OCI-LY7 (cell line): ENCODE data around the gene RIF1. TPM values are rescaled to one million over a fixed set of nuclear protein-coding genes. Genes with fewer than 3 reads are reported as not detected.

Experiments
- BruUV-seq: library from RNA; stranded (reverse); fragments of 400-500 nt; replicated peaks from 2 replicates; lab custom pipeline; 2021; lab: Mats Ljungman, UMichigan
- CTCF ChIA-PET: fragments of 300-600 bp; sonication (Branson Sonifier 250); formaldehyde crosslinking; loops from one replicate; lab custom pipeline; 2022; ENCODE audit warnings: antibody characterized with exemption; ENCODE audit not compliant: unreplicated experiment; lab: Charles Lee
- POLR2A ChIA-PET: fragments of 300-600 bp; sonication (Branson Sonifier 250); formaldehyde crosslinking; loops from one replicate; lab custom pipeline; 2022; ENCODE audit warnings: antibody characterized with exemption; lab: Charles Lee
- DNase-seq: peaks from one replicate; pipeline ENCODE4 v3.0.0-alpha.2; 2015; ENCODE audit warnings: low spot score
- H2AFZ ChIP-seq: fragments of 200-600 bp; sonication (generic), shearing (Covaris generic); 2 replicates; pipeline ENCODE4 v1.6.1; 2014; ENCODE audit warnings: mild to moderate bottlenecking, antibody characterized with exemption, low read length, moderate library complexity
- H3K27ac ChIP-seq: fragments of 200-600 bp; sonication (generic); 2 replicates; pipeline ENCODE4 v1.5.1; 2014; ENCODE audit warnings: mixed run types, low read depth, mild to moderate bottlenecking, moderate library complexity, low read length, inconsistent platforms; ENCODE audit not compliant: poor library complexity, severe bottlenecking
- H3K36me3 ChIP-seq: fragments of 200-600 bp; sonication (generic); 2 replicates; pipeline ENCODE4 v1.6.1; 2014; ENCODE audit warnings: mild to moderate bottlenecking, antibody characterized with exemption, low read length, moderate library complexity, mixed read lengths; ENCODE audit not compliant: insufficient read depth
- H3K4me1 ChIP-seq: fragments of 200-600 bp; sonication (generic); 2 replicates; pipeline ENCODE4 v1.5.1; 2014; ENCODE audit warnings: mild to moderate bottlenecking, low read length; ENCODE audit not compliant: insufficient read depth, poor library complexity, severe bottlenecking
- H3K4me2 ChIP-seq: fragments of 200-600 bp; sonication (generic); 2 replicates; pipeline ENCODE4 v1.6.1; 2014; ENCODE audit warnings: mild to moderate bottlenecking, low read length
- H3K4me3 ChIP-seq: fragments of 200-600 bp; sonication (generic); 2 replicates; pipeline ENCODE4 v1.5.1; 2014; ENCODE audit warnings: mild to moderate bottlenecking, low read depth, low read length; ENCODE audit not compliant: poor library complexity, severe bottlenecking
- H3K79me2 ChIP-seq: fragments of 200-600 bp; sonication (generic); 2 replicates; pipeline ENCODE4 v1.6.1; 2016; ENCODE audit warnings: low read depth, mild to moderate bottlenecking, low read length, moderate library complexity, mixed read lengths; ENCODE audit not compliant: insufficient read depth
- H3K9me2 ChIP-seq: fragments of 200-600 bp; sonication (generic); 2 replicates; pipeline ENCODE4 v1.6.1; 2016; ENCODE audit warnings: mild to moderate bottlenecking, low read length, mixed read lengths; ENCODE audit not compliant: insufficient read depth
- H3K9me3 ChIP-seq: fragments of 200-600 bp; sonication (generic); 2 replicates; pipeline ENCODE4 v1.6.1; 2014; ENCODE audit warnings: mild to moderate bottlenecking, mixed run types, low read length, mixed read lengths
- H4K20me1 ChIP-seq: fragments of 200-600 bp; sonication (generic); 2 replicates; pipeline ENCODE4 v1.6.1; 2014; ENCODE audit warnings: mild to moderate bottlenecking, antibody characterized with exemption, low read length, moderate library complexity, mixed read lengths; ENCODE audit not compliant: insufficient read depth
- EZH2phosphoT487 ChIP-seq: fragments of 200-600 bp; sonication (generic); IDR thresholded peaks from 2 replicates; pipeline ENCODE4 v1.6.1; 2018; ENCODE audit warnings: low read depth, borderline replicate concordance, mild to moderate bottlenecking, mixed run types, antibody characterized with exemption, low read length, moderate library complexity, mixed read lengths
- intact Hi-C: fragments of 100-400 bp; cut with micrococcal nuclease; formaldehyde crosslinking; loops from one replicate; pipeline ENCODE4 v1.10.0; 2022; ENCODE audit not compliant: unreplicated experiment
- total RNA-seq, 2 experiments: library from RNA; depleted of rRNA in 1 of 2; stranded (reverse); fragments of >200 nt in 1 of 2; shearing (Covaris generic) in 1 of 2; gene quantifications; 2 replicates each; pipeline ENCODE4 v1.2.3, GENCODE V29; 2014 to 2022
- TF ChIP-seq, protein P1 (sequence below): fragments of 200-600 bp; sonication (generic); conservative IDR thresholded peaks from 2 replicates; pipeline ENCODE4 v1.5.1; 2014; ENCODE audit warnings: mild to moderate bottlenecking, antibody characterized with exemption, low read length, moderate library complexity, mixed read lengths

The RIF1 gene
- total RNA-seq, 2 experiments from 2014 or later: 45.3 to 71.4 TPM

DNA sequence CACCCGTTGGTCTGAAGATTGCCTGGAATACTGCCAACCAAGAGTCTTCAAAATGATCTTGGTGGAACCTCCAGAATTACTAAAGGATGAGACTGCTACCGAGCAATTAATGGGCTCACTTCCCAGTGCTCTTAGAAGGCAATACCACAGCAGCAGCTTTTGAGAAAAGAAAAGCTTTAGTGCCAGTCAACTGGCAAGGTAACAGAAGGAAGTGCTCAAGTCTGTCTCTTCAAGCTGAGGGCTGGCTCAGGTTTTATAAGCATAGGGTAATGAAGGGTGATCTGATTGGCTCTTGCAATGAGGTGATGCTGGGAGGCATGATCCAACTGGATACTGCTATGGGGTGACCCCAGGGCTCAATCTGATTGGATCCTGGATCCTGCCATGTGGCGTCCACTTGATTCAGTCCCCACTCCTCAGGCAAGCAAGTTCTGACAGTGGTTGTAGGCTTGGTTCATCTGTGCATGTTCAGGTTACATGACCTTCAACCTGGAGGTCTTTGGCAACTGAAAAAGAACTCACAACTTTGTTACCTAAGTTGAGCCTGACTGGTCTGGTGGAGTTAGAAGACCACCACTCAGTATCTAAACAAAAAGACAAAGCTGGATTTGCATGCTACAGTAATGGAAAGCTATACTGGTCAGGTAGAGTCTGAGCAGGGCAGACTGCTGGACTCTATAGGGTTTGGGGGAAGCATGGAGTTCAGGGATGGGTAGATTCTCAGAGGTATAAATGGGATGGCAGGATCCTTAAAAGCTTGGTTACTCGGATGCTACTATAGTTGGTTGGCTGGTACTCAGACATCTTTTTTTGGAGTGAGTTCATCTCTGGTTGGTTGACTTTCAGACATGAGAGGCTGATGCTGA, 14.0 kb upstream of the RIF1 start:
- no peaks in the 10 kb centered on the region for H4K20me1 ChIP-seq
- no peaks in the 10 kb centered on the region for H3K9me3 ChIP-seq
- no peak overlapping the region for H2AFZ ChIP-seq
- no peak for DNase-seq
- no peak overlapping the region for H3K27ac ChIP-seq
- TF ChIP-seq, protein P1, sequence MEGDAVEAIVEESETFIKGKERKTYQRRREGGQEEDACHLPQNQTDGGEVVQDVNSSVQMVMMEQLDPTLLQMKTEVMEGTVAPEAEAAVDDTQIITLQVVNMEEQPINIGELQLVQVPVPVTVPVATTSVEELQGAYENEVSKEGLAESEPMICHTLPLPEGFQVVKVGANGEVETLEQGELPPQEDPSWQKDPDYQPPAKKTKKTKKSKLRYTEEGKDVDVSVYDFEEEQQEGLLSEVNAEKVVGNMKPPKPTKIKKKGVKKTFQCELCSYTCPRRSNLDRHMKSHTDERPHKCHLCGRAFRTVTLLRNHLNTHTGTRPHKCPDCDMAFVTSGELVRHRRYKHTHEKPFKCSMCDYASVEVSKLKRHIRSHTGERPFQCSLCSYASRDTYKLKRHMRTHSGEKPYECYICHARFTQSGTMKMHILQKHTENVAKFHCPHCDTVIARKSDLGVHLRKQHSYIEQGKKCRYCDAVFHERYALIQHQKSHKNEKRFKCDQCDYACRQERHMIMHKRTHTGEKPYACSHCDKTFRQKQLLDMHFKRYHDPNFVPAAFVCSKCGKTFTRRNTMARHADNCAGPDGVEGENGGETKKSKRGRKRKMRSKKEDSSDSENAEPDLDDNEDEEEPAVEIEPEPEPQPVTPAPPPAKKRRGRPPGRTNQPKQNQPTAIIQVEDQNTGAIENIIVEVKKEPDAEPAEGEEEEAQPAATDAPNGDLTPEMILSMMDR: no peak
- no peak for TF ChIP-seq EZH2phosphoT487
- no peaks in the 10 kb centered on the region for H3K36me3 ChIP-seq
- H3K79me2 ChIP-seq: no peaks in the 10 kb centered on the region
- H3K4me2 ChIP-seq: no peak overlapping the region
- no peaks in the 10 kb centered on the region for H3K9me2 ChIP-seq
- CTCF ChIA-PET: no interaction called here
- H3K4me3 ChIP-seq: no peak overlapping the region
- no TSS peak for BruUV-seq
- POLR2A ChIA-PET: no interaction called here
- no peaks in the 10 kb centered on the region for H3K4me1 ChIP-seq
- intact Hi-C loops: no loop called here

DNA sequence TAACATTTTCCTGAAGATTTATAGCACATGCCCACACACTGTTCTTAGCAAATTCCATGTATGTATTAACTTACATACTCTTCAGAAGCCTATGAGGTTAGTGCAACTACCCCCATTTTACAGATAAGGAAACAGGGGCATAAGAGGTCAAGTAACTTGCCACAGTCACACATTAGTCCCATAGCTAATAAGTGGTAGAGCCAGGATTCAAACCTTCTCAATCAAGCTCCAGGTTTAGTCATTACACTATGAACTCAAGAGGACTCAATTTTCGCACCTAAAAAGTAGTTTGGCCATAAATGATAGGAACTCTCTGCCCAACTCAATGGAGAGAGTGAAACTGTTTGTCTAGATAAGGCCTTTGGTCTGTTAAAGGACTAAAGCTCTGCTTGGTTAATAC, 9.7 kb upstream of the RIF1 start:
- no peak for DNase-seq
- Histone ChIP-seq H3K4me2 (no peak overlapping the region), H3K79me2 (no peaks in the 10 kb centered on the region), H4K20me1 (no peaks in the 10 kb centered on the region), H3K9me3 (no peaks in the 10 kb centered on the region), H2AFZ (no peak overlapping the region), H3K36me3 (no peaks in the 10 kb centered on the region), H3K4me1 (no peaks in the 10 kb centered on the region), H3K27ac (no peak overlapping the region), H3K4me3 (no peak overlapping the region), H3K9me2 (no peaks in the 10 kb centered on the region)
- intact Hi-C loops: loop anchor here (10.0 kb wide), 1 partner anchor 115 kb away; the partner anchor contains the start of gene NMI
- BruUV-seq: no TSS peak
- POLR2A ChIA-PET: no interaction called here
- TF ChIP-seq EZH2phosphoT487: no peak
- TF ChIP-seq, protein P1: no peak
- CTCF ChIA-PET: no interaction called here

DNA sequence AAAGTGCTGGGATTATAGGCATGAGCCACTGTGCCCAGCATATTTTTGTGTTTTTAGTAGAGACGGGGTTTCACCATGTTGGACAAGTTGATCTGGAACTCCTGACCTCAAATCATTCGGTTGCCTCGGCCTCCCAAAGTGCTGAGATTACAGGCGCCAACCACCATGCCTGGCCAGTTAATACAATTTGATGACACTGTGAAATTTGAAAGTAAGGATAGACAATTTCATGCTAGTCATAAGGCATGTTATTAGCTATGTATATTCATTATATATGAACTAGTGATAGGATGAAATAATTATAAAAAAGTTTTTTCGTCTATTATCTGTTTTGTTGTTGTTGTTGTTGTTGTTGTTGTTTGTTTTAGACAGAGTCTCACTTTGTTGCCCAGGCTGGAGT, 8.6 kb upstream of the RIF1 start:
- TF ChIP-seq, protein P1: no peak
- no peak for TF ChIP-seq EZH2phosphoT487
- no peaks in the 10 kb centered on the region for H3K79me2 ChIP-seq

More for the DNA sequence above, 8.6 kb upstream of the RIF1 start:
- Histone ChIP-seq H2AFZ (no peak overlapping the region), H3K9me3 (no peaks in the 10 kb centered on the region), H3K4me3 (no peak overlapping the region), H3K9me2 (no peaks in the 10 kb centered on the region), H3K27ac (no peak overlapping the region), H4K20me1 (no peaks in the 10 kb centered on the region), H3K4me1 (no peaks in the 10 kb centered on the region), H3K4me2 (no peak overlapping the region), H3K36me3 (no peaks in the 10 kb centered on the region)
- CTCF ChIA-PET: no interaction called here
- no TSS peak for BruUV-seq
- intact Hi-C loops: loop anchor here (10.0 kb wide), 1 partner anchor 116 kb away; the partner anchor contains the start of gene NMI
- DNase-seq: no peak
- POLR2A ChIA-PET: interaction anchor here (0.6 kb wide), 1 partner anchor 25 kb away, joined by 8 read pairs; no protein-coding TSS in a partner anchor
